ELF-1 (cell line): ENCODE results near the gene DCAF10.
"Not testable (repeated sequence)": the region's sequence is repeated elsewhere in the genome, so short reads cannot be mapped to it uniquely, and the experiment has no call there.

Experiments
- DNase-seq: peaks from one replicate; pipeline ENCODE4 v3.0.0-alpha.2; 2016; ENCODE audit warnings: low read depth, low spot score

The DCAF10 gene, protein sequence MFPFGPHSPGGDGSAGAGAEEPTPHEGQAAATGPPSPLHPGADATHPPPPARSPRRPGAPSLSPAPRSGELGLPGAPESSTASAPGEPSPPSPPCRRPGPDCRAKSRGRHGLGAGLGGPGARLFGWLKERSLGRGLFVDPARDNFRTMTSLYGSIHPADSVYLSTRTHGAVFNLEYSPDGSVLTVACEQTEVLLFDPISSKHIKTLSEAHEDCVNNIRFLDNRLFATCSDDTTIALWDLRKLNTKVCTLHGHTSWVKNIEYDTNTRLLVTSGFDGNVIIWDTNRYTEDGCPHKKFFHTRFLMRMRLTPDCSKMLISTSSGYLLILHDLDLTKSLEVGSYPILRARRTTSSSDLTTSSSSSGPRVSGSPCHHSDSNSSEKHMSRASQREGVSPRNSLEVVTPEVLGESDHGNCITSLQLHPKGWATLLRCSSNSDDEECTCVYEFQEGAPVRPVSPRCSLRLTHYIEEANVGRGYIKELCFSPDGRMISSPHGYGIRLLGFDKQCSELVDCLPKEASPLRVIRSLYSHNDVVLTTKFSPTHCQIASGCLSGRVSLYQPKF

DNA sequence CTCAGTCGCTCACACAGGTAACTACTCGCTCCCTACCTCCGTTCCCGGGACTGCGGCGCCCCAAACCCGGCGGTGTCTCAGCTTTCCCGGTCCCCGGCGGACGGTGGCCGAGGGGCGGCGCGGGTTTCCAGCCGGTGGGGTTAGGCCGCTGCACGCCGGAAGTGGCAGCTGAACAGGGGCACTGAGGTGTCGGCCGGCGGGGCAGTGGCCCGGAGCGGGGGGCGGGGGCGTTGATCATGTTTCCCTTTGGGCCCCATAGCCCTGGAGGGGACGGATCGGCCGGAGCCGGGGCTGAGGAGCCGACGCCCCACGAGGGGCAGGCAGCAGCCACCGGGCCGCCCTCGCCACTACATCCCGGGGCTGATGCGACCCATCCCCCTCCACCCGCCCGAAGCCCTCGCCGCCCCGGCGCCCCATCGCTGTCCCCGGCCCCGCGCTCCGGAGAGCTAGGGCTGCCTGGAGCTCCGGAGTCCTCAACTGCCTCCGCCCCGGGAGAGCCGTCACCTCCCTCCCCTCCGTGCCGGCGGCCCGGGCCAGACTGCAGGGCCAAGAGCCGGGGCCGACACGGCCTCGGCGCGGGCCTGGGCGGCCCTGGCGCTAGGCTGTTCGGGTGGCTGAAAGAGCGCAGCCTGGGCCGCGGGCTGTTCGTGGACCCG is at the start of gene DCAF10:
Gene DCAF10, plus strand, starts transcription at position 167 of the 656 bp plus-strand sequence. Its CDS starts 70 bp downstream, at position 237.
- DNase-seq, result peak; percentile 93

DNA sequence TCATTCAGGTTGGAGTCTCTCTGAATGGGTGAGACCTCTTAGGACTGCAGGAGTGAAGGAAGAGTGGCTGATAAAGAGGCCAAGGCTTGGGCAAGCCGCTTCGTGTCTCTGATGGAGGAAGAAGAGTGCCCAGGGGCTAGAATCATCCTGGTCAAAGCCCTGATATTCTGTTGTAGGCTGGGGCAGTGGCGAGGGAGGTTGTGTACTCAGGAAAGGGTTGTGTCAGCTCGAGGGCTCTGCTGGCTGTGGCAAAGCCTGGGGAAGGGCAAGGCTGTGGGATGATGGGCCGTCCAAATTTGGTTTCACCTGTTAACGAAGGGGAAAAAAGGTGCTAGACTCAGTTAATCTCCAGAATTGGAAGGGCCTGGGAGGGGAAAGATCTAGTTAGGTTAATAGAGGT is 49.4 kb upstream of the DCAF10 start:
- DNase-seq, result no peak

DNA sequence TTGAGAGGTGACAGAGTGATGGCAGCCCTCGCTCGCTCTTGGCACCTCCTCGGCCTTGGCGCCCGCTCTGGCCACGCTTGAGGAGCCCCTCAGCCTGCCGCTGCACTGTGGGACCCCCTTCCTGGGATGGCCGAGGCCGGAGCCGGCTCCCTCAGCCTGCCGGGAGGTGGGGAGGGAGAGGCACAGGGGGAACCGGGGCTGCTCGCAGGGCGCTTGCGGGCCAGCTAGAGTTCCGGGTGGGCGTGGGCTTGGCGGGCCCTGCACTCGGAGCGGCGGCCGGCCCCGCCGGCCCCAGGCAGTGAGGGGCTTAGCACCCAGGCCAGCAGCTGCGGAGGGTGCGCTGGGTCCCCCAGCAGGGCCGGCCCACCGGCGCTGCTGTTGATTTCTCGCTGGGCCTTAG is 48.9 kb upstream of the DCAF10 start:
- not testable (repeated sequence) for DNase-seq

DNA sequence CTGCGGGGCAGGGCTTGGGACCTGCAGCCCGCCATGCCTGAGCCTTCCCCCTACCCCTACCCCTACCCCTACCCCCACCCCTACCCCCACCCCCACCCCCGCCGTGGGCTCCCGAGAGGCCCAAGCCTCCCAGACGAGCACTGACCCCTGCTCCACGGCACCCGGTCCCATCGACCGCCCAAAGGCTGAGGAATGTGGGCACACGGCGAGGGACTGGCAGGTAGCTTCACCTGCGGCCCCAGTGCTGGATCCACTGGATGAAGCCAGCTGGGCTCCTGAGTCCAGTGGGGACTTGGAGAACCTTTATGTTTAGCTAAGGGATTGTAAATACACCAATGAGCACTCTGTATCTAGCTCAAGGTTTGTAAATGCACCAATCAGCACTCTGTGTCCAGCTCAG is 48.5 kb upstream of the DCAF10 start:
- DNase-seq, result not testable (repeated sequence)

DNA sequence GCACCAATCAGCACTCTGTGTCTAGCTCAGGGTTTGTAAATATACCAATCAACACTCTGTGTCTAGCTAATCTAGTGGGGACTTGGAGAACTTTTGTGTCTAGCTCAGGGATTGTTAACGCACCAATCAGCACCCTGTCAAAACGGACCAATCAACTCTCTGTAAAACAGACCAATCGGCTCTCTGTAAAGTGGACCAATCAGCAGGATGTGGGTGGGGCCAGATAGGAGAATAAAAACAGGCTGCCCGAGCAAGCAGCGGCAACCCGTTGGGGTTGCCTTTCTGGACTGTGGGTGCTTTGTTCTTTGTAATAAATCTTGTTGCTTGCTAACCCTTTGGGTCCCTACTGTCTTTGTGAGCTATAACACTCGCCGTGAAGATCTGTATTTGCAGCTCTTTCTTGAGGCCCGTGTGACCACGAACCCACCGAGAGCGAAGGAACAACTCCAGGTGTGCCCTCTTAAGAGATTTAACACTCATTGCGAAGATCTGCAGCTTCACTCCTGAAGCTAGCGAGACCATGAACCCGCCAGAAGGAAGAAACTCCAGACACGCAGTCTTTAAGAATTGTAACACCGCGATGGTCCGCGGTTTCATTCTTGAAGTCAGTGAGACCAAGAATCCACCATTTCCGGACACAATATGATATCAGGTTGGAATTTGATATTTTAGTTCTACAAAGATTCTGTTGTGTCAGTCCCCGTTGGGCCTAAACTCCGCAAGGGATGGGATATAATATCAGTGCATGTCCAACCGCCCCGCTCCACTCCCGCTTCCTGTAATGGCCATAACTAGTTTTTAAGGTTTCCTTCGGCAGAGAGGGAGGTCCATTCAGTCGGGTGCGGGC is 47.7 kb upstream of the DCAF10 start:
- DNase-seq, result no peak

DNA sequence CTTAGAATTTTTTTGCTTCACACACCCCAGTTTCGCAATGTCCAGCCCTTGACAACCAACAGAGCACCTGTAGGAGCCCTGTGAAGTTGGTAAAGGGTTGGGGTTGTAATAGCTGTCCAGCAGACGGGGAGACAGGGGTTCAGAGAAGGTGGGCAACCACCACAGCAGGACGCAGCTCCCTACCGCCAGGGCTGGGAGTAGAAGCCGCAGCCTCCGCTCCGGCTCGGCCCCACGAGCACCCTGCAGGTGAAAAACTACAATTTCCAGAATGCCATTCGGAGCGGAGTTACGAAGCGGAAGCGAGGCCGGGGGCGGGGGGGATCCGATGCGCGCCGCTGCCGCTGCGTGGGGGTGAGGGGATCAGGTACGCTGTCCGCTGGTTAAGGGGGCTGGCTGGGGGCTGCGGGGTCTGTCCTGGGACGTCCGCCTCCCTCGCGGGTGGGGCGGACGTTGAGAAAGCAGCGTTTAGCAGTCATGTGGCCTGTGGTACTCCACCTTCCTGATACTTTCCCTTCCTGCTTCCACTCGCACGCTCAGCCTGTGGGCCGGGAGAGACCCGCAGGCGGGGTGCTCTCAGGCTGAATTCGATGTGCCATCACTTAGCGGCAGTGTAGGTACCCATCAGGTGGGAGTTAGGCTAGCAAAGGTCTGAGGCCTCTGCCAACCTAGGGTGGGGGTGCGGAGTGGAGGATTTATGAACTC is 47.0 kb upstream of the DCAF10 start, which contains the start of gene TRMT10B:
Gene TRMT10B, plus strand, starts transcription at position 317 of the 702 bp plus-strand sequence. CDS start 8,127 bp downstream, outside the sequence.
- peak; percentile 65 for DNase-seq

DNA sequence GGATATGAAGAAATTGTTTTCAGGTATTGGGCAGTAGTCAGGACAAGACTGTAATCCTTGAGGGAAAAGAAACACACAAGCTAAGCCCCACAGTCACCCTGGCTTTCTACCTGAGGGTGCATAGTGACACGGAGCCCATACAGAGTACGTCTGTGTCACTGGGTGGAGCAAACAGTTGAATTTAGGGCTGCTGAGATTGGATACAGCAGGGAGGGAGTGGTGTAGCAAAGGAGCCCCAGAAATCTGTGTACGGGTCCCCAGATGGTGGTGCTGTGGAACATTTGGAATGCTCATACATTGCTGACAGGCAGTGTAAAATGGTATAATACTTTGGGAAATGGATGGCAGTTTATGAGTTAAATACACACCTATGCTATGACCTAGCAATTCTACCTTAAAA is 41.9 kb upstream of the DCAF10 start:
- no peak for DNase-seq

DNA sequence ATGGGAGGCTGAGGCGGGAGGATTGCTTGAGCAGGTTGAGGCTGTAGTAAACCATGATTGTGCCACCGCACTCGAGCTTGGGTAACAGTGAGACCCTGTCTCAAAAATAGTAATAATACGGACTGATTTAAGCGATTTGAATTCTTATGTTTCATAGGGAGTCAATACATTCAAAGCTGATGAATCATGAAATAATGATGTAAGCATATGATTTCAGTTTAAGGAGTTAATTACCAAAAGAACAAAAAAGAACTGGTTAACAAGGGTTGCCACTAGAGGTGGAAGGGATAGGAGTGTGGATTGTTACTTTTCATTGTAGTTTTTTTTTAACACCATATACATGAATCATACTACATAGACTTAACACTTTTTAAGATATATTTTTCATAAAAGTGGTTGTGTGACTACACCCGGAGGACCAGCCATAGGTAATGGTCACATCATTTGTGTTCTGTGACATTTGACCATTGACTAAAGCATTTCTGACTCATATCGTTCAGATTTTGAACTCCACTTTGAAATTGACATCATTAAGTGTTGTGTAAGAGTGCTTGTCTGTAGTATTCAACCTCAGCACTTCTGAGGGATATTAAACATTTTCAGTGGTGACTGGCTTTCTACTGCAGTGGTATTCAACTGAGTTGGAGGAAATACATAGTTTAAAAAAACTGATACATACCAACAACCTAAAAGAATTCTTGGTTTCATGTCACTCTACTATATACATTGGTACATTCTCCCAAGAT is 40.0 kb upstream of the DCAF10 start:
- no peak for DNase-seq

DNA sequence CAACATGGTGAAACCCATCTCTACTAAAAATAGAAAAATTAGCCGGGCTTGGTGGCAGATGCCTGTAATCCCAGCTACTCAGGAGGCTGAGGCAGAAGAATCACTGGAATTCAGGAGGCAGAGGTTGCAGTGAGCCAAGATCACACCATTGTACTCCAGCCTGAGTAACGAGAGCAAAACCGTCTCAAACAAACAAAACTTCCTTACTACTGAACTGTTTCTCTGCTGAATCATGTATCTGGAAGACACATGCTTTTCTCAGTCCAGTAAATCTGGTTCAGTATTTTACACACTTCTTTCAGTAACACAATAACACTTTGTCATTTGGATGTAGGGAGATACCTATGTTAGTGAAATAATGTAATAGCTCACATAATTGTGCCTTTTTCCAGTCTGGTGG is 39.1 kb upstream of the DCAF10 start:
- no peak for DNase-seq

DNA sequence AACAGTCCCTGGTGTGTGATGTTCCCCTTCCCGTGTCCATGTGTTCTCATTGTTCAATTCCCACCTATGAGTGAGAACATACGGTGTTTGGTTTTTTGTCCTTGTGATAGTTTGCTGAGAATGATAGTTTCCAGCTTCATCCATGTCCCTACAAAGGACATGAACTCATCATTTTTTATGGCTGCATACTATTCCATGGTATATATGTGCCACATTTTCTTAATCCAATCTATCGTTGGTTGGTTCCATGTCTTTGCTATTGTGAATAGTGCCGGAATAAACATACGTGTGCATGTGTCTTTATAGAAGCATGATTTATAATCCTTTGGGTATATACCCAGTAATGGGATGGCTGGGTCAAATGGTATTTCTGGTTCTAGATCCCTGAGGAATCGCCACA is 35.3 kb upstream of the DCAF10 start:
- DNase-seq, result not testable (repeated sequence)

DNA sequence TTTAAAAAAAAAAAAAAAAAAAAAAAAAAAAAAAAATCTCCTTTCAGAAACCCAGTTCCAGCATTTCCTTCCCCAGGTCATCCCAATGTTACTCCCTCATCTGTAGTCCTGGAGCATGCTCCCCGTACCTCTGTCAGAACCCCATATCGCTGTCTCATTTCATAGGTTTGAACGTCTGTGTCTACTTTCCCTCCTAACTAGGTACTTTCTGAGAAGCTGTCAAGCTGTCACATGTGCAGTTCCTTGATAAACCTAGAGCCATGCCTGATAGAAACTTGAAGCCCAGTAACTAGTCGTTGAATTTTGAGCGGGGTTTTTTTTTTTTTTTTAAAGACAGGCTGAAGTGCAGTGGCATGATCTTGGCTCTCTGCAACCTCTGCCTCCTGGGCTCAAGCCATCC is 31.3 kb upstream of the DCAF10 start:
- DNase-seq, result no peak

DNA sequence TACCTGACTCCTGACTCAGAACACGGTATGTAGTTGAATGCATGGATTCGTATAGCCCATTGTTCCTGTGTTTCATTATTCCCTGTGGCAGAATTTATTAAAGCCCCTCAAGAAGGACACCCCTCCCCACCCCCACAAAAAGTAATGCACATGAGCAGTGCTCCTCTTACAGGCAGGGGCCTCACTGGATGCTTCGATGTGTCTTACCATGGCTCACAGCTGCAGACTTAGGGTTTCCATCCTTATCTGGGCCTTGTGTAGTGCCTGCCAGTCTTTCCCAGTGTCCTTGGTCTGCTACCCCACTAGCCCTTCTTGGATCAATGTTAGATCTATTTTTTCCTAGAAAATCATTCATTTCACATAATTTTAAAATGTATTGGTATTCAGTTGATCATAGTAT is 30.6 kb upstream of the DCAF10 start:
- DNase-seq, result no peak

DNA sequence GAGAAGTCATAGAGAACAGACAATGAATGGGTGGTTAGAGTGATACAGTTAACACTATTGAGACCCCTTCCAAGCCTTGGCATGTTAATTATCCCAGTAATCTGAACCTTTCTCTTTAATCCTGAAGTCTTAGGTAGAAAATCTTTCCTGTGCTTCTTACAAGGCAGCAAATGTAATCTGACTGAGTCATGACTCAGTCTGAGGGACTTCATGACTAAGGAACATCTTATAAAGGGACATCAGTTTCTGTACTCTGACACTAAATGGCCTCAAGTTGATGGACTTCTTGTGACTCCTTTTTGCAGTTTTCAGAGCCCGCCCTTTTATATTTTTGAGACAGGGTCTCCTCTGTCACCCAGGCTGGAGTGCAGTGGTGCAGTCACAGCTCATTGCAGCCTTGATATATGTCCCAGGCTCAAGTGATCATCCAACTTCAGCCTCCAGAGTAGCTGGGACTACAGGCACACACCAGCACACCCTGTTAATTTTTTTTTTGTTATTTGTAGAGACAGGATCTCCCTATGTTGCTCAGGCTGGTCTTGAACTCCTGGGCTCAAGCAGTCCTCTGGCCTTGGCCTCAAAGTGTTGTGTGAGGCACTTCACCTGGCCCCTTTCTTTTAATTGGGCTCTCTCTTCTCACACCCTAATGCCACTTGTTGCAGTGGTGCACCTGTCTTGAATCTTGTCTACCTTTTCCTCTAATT is 25.2 kb upstream of the DCAF10 start:
- DNase-seq, result no peak

DNA sequence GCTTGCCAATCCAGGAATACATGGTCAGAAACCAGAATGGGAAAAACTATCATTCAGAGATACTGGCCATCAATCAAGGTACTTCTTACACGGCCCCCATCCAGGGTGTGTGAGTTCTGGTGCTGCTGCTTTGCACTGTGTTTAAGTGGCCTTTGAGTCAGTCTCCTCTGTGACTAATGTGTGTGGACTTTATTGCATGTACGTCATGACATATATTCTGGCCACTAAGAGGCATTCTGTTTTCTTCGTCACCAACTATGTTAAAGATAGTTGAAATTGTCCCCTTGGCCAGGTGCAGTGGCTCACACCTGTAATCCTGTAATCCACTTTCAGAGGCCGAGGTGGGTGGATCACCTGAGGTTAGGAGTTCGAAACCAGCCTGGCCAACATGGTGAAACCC is 24.3 kb upstream of the DCAF10 start:
- DNase-seq, result no peak

DNA sequence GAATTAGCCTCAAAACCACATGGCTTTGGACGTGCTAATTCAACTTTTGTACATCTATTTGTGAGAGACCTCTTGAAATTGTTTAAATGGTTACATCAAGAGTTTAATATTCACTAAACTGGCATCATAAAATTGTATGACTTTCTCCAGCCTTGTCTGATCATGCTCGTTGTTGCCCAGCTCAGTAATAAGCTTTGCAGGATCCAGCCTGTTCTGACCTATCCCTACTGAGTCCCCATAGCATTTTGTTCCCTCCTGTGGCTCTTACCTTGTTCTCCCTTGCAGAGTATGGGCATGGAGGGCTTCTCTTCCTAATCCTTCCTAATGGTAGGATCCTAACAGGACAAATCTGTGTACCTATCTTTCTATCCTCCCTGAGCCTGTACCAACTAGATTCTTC is 22.1 kb upstream of the DCAF10 start:
- no peak for DNase-seq

DNA sequence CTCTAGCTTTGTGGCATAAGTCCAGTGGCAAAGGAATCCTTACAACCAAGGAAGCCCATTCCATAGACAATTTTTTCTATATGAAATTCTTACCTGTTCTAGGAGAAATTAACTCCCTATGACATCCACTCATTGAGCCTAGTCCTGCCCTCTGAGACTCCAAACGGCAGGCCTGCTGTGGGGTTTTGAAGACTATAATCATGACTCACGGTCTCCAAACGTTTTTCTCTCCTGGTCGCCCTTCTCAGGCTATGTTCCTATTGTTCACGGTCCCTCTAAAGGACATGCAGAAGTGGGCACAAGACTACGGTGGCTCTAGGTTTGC is 16.3 kb upstream of the DCAF10 start:
- DNase-seq, result no peak

DNA sequence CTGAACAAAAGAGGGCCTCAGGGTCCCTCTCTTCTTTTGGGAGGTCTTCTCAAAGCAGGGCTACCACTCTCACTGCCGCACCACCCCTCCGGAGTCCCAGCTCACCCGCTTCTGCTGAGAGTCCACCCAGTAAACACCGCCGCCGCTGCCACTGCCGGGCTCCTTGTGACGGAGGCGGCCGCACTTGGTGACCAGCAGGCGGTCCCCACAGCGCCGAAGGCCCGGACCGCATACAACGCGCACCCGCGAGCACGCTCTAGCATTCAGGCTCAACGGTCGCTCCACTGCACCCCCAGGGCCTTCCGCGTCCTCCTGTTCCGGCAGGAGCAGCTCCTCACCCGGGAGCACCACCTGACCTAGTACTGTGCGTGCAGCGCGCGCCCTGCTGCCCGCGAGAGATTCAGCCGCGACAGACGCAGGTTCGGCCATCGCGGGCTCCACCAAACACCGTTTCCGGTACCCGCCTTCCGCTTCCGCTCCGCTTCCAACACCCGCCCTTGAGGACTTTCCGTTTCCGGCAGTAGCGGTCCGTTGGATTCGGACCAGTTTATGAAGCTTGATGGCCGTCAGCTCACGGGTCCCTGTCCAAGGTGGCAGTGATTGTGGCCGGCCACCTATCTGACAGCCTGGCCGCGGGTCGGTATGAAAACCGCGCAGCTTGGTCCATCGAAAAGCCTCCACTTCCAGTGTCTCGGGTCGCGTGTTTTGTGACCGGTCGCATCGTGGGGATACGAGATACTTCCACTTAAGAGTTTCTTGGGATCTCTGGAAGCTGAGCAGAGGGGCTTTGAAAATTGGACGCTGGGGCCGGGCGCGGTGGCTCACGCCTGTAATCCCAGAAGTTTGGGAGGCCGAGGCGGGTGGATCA is 15.7 kb upstream of the DCAF10 start, which contains the start of gene EXOSC3:
Gene EXOSC3, minus strand, starts transcription at position 449 of the 868 bp plus-strand sequence. Its CDS starts 20 bp downstream, at position 429.
- peak; percentile 95 for DNase-seq

DNA sequence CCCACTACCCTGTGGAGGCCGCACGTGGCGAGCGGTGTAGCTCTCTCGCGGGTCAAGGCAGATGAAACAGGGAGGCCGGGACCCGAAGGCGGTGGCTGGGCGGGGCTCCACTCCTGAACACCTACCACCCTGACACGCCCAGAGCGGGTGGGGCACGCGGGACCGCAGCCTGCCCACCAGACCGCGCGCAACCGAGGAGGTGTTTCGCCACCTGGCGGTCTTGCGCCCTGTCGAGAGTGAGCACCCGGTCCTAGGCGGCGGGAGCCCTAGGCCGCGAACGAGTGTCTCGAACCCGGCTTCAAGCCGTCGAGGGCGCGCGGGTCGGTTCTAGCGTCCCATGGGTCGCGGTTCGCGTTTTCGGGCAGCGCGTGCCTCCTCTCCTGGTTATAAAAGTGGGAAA is 13.5 kb upstream of the DCAF10 start:
- no peak for DNase-seq

DNA sequence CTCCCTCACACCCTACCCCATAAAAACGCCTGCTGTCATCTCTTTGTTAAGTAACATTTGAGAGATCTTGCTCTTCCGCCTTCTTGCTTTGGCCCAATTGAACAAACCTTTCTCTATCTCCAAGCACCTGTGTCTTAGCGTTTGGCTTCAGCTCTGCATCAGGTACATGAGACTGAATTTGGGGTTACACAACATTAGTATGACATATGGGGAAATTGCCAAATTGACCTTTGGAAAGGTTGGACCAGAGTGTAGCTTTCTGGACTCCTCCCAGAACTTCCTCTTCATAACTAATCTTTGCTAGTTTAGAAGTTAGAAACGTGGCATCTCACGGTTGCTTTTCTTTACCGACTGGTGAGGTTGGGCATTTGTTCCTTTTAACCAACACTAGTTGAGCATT is 12.3 kb upstream of the DCAF10 start:
- DNase-seq, result no peak
